Liver (tissue), 9 donors: Measurements from ENCODE around the gene AP5S1. TPM values are rescaled to one million over a fixed set of nuclear protein-coding genes. Genes with fewer than 3 reads are reported as not detected.
A peak's percentile ranks its signal among the peaks of the same experiment; 100 is the strongest.

Experiments used
- DNase-seq: peaks from one replicate; pipeline ENCODE4 v3.0.0-alpha.2; 2017; ENCODE audit warnings: low spot score
- H3K27ac ChIP-seq, 2 donors: one replicate each; pipeline ENCODE4 v1.7.0; 2013; ENCODE audit warnings: inconsistent platforms in 2 of 2, low read length in 2 of 2, control low read depth in 1 of 2, low read depth in 1 of 2, mild to moderate bottlenecking in 1 of 2
- H3K27me3 ChIP-seq, 4 donors: one replicate each; pipeline versions ENCODE4 v1.6.1 to v1.7.0; 2013; ENCODE audit warnings: low read length in 3 of 4, inconsistent platforms in 1 of 4, mild to moderate bottlenecking in 1 of 4, moderate library complexity in 1 of 4; ENCODE audit not compliant: control insufficient read depth in 4 of 4, insufficient read depth in 4 of 4
- H3K36me3 ChIP-seq, 4 donors: one replicate each; pipeline versions ENCODE4 v1.6.1 to v1.7.0; 2013; ENCODE audit warnings: low read length in 3 of 4, mild to moderate bottlenecking in 3 of 4, low read depth in 1 of 4, moderate library complexity in 1 of 4; ENCODE audit not compliant: control insufficient read depth in 4 of 4, insufficient read depth in 3 of 4
- H3K4me1 ChIP-seq, 4 donors: one replicate each; pipeline versions ENCODE4 v1.6.1 to v1.7.0; 2013; ENCODE audit warnings: low read length in 3 of 4, mild to moderate bottlenecking in 3 of 4, moderate library complexity in 1 of 4; ENCODE audit not compliant: control insufficient read depth in 4 of 4, insufficient read depth in 4 of 4
- H3K4me3 ChIP-seq, 3 donors: one replicate each; pipeline versions ENCODE4 v1.6.1 to v1.7.0; 2013; ENCODE audit warnings: low read length in 3 of 3, control low read depth in 1 of 3, low read depth in 1 of 3, mild to moderate bottlenecking in 1 of 3
- H3K9ac ChIP-seq, 2 donors: one replicate each; pipeline ENCODE4 v1.7.0; 2013; ENCODE audit warnings: low read length in 2 of 2, mild to moderate bottlenecking in 2 of 2, moderate library complexity in 2 of 2, control low read depth in 1 of 2, low read depth in 1 of 2
- H3K9me3 ChIP-seq, 4 donors: one replicate each; pipeline versions ENCODE4 v1.6.1 to v1.7.0; 2013; ENCODE audit warnings: low read length in 3 of 4; ENCODE audit not compliant: control insufficient read depth in 4 of 4
- EGR1 ChIP-seq, 2 donors: IDR thresholded peaks; 2 replicates each; pipeline ENCODE4 v1.6.1; 2016 to 2018; ENCODE audit warnings: antibody characterized with exemption in 2 of 2, low read depth in 2 of 2
- FOXA1 ChIP-seq: IDR thresholded peaks from 2 replicates; pipeline ENCODE4 v1.6.1; 2016; ENCODE audit warnings: antibody characterized with exemption
- FOXA2 ChIP-seq: IDR thresholded peaks from 2 replicates; pipeline ENCODE4 v1.6.1; 2016; ENCODE audit warnings: antibody characterized with exemption
- HNF4A ChIP-seq, 2 donors: conservative IDR thresholded peaks; 2 replicates each; pipeline ENCODE4 v1.6.1; 2016; ENCODE audit warnings: antibody characterized with exemption in 2 of 2, mild to moderate bottlenecking in 2 of 2
- HNF4G ChIP-seq: IDR thresholded peaks from 2 replicates; pipeline ENCODE4 v1.6.1; 2016; ENCODE audit warnings: antibody characterized with exemption
- JUND ChIP-seq, 2 donors: IDR thresholded peaks; 2 replicates each; pipeline ENCODE4 v1.6.1; 2016; ENCODE audit warnings: antibody characterized with exemption in 2 of 2
- NR2F2 ChIP-seq: IDR thresholded peaks from 2 replicates; pipeline ENCODE4 v1.6.1; 2016; ENCODE audit warnings: antibody characterized with exemption
- RXRA ChIP-seq, 2 donors: IDR thresholded peaks; 2 replicates each; pipeline ENCODE4 v1.6.1; 2017 to 2018; ENCODE audit warnings: antibody characterized with exemption in 2 of 2, mild to moderate bottlenecking in 1 of 2
- SP1 ChIP-seq: IDR thresholded peaks from 2 replicates; pipeline ENCODE4 v1.6.1; 2018; ENCODE audit warnings: antibody characterized with exemption, mild to moderate bottlenecking
- TAF1 ChIP-seq: conservative IDR thresholded peaks from 2 replicates; pipeline ENCODE4 v1.6.1; 2016; ENCODE audit warnings: antibody characterized with exemption, mild to moderate bottlenecking
- YY1 ChIP-seq: IDR thresholded peaks from 2 replicates; pipeline ENCODE4 v1.6.1; 2016; ENCODE audit warnings: antibody characterized with exemption, mild to moderate bottlenecking
- WGBS: extraction: QIAGEN DNeasy Blood & Tissue Kit; methylation state at CpG from one replicate; pipeline ENCODE4 v1.1.7; 2013; 5-methylcytosine and 5-hydroxymethylcytosine counted together
- polyA plus RNA-seq, 2 donors: library from polyadenylated mRNA; stranded (reverse) in 1 of 2; unstranded in 1 of 2; fragments of 200-250 nt in 1 of 2; fragments of >200 nt in 1 of 2; fragmentation: Nextera tagmentation in 1 of 2; extraction: Ambion mirVana in 1 of 2; gene quantifications; one replicate each; pipeline versions ENCODE4 v1.2.1 to v1.2.3, GENCODE V29; 2013 to 2015
- total RNA-seq, 2 donors: library from RNA; depleted of rRNA; stranded (reverse); fragments of >200 nt; gene quantifications; one replicate each; pipeline ENCODE4 v1.2.3, GENCODE V29; 2014
- TF ChIP-seq, protein P1 (sequence below): IDR thresholded peaks from 2 replicates; pipeline ENCODE4 v1.6.1; 2016; ENCODE audit warnings: antibody characterized with exemption
- TF ChIP-seq, protein P2 (sequence below): IDR thresholded peaks from 2 replicates; pipeline ENCODE4 v1.6.1; 2016; ENCODE audit warnings: antibody characterized with exemption
- TF ChIP-seq, protein P3 (sequence below): IDR thresholded peaks from 2 replicates; pipeline ENCODE4 v1.6.1; 2016; ENCODE audit warnings: antibody characterized with exemption, mild to moderate bottlenecking
- TF ChIP-seq, protein P4 (sequence below): IDR thresholded peaks from 2 replicates; pipeline ENCODE4 v1.6.1; 2016; ENCODE audit warnings: antibody characterized with exemption
- TF ChIP-seq, protein P5 (sequence below): fragments of 150-350 bp; IDR thresholded peaks from 2 replicates; pipeline ENCODE4 v1.5.1; 2017; ENCODE audit warnings: improper control_type of control experiment, low read depth, low read length; ENCODE audit not compliant: missing input control
- donor health status: healthy.
- donor health status: healthy.
- donor health status: healthy.
- donor health status: healthy.
- donor health status: healthy.

Gene AP5S1
- total and polyA plus RNA-seq, 4 donors: 9.1 to 14.5 (median 11.1) TPM

DNA sequence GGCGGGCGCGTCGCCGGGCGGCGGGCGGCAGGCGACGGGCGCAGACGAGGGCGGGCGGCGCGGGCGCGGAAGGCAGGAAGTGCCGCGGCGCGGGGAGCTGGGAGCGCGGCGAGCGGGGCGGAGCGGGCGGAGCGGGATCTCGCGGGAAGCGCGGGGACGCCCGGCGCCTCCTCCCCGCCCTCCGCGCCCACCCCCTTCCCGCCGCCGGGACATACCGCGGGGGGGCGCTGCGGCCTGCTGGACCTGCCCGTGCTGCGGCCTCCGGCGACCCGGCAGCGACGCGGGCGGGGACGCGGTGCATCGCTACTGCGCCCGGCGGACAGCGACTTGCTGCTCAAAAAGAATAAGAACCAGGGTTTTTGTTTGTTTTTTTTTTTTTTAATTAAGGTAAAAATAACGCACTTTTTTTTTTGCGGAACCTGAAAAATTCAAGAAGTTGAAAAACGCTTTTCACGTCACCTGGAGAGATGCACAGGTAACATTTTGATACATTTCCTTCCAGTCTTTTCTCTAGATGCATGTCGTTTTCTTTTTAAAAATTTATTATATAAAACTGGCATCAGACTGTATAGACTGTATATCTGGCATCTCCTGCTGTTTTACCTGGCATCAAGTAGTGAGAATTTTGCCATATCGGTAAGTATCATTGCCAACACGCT is 33.6 kb upstream of the AP5S1 start, which contains the start of gene CENPB (continued):
- TF ChIP-seq, protein P1, sequence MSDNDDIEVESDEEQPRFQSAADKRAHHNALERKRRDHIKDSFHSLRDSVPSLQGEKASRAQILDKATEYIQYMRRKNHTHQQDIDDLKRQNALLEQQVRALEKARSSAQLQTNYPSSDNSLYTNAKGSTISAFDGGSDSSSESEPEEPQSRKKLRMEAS: no peak
- no peak for TF ChIP-seq FOXA2
- no peak for TF ChIP-seq NR2F2

DNA sequence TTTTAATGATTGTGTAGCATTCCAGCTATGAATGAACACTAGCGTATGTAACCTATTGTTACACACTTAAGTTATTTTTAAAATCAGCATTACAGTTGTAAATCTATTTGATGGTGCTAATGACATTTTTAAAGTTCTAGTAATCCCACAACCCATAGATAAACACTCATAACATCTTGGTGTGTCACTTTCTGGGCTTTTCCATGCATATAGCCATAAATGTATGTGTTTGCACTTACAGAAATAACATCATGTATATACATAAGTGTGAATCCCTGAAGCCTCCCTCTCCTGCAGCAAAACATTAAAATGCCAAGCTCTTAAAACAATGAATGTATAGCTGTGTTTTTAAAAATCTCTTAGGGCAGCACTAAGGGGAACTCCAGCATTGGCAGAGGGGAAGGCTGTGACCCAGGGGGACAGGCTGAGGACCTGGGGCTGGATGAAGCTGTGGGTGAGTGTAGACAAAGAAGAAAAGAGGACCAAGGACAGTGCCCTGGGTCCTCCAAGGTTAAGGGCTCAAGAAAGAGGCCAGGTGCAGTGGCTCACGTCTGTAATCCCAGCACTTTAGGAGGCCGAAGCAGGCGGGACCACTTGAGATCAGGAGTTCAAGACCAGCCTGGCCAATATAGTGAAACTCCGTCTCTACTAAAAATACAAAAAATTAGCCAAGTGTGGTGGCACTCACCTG is 32.9 kb upstream of the AP5S1 start:
- TF ChIP-seq, protein P2, sequence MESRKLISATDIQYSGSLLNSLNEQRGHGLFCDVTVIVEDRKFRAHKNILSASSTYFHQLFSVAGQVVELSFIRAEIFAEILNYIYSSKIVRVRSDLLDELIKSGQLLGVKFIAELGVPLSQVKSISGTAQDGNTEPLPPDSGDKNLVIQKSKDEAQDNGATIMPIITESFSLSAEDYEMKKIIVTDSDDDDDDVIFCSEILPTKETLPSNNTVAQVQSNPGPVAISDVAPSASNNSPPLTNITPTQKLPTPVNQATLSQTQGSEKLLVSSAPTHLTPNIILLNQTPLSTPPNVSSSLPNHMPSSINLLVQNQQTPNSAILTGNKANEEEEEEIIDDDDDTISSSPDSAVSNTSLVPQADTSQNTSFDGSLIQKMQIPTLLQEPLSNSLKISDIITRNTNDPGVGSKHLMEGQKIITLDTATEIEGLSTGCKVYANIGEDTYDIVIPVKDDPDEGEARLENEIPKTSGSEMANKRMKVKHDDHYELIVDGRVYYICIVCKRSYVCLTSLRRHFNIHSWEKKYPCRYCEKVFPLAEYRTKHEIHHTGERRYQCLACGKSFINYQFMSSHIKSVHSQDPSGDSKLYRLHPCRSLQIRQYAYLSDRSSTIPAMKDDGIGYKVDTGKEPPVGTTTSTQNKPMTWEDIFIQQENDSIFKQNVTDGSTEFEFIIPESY: no peak
- TF ChIP-seq, protein P3, sequence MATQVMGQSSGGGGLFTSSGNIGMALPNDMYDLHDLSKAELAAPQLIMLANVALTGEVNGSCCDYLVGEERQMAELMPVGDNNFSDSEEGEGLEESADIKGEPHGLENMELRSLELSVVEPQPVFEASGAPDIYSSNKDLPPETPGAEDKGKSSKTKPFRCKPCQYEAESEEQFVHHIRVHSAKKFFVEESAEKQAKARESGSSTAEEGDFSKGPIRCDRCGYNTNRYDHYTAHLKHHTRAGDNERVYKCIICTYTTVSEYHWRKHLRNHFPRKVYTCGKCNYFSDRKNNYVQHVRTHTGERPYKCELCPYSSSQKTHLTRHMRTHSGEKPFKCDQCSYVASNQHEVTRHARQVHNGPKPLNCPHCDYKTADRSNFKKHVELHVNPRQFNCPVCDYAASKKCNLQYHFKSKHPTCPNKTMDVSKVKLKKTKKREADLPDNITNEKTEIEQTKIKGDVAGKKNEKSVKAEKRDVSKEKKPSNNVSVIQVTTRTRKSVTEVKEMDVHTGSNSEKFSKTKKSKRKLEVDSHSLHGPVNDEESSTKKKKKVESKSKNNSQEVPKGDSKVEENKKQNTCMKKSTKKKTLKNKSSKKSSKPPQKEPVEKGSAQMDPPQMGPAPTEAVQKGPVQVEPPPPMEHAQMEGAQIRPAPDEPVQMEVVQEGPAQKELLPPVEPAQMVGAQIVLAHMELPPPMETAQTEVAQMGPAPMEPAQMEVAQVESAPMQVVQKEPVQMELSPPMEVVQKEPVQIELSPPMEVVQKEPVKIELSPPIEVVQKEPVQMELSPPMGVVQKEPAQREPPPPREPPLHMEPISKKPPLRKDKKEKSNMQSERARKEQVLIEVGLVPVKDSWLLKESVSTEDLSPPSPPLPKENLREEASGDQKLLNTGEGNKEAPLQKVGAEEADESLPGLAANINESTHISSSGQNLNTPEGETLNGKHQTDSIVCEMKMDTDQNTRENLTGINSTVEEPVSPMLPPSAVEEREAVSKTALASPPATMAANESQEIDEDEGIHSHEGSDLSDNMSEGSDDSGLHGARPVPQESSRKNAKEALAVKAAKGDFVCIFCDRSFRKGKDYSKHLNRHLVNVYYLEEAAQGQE: no peak
- TF ChIP-seq HNF4G (no peak), EGR1 (IDR thresholded peaks at IDR 0.05; ENCODE audit: low read depth in 2 of 2) (no peak), TAF1 (no peak), SP1 (no peak), RXRA (IDR thresholded peaks at IDR 0.05) (no peak), FOXA2 (no peak), YY1 (no peak), JUND (IDR thresholded peaks at IDR 0.05) (no peak), FOXA1 (no peak), HNF4A (conservative IDR thresholded peaks at IDR 0.05) (no peak)
- TF ChIP-seq, protein P4, sequence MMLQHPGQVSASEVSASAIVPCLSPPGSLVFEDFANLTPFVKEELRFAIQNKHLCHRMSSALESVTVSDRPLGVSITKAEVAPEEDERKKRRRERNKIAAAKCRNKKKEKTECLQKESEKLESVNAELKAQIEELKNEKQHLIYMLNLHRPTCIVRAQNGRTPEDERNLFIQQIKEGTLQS: no peak
- TF ChIP-seq, protein P5, sequence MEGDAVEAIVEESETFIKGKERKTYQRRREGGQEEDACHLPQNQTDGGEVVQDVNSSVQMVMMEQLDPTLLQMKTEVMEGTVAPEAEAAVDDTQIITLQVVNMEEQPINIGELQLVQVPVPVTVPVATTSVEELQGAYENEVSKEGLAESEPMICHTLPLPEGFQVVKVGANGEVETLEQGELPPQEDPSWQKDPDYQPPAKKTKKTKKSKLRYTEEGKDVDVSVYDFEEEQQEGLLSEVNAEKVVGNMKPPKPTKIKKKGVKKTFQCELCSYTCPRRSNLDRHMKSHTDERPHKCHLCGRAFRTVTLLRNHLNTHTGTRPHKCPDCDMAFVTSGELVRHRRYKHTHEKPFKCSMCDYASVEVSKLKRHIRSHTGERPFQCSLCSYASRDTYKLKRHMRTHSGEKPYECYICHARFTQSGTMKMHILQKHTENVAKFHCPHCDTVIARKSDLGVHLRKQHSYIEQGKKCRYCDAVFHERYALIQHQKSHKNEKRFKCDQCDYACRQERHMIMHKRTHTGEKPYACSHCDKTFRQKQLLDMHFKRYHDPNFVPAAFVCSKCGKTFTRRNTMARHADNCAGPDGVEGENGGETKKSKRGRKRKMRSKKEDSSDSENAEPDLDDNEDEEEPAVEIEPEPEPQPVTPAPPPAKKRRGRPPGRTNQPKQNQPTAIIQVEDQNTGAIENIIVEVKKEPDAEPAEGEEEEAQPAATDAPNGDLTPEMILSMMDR: no peak
- Histone ChIP-seq H3K27me3 (no peaks in the 10 kb centered on the region), H3K27ac (no peak overlapping the region), H3K9me3 (no peaks in the 10 kb centered on the region), H3K4me1 (peaks cover 10 to 29% (median 19%) of the 10 kb centered on the region in 4 donors), H3K36me3 (peaks cover 0 to 5% (median 0%) of the 10 kb centered on the region in 4 donors), H3K9ac (peak overlapping the region in 1 of 2 donors; percentile 76), H3K4me3 (peak overlapping the region in 1 of 3 donors; percentile 31)
- 91% methylated on average over 5 of the region's 5 CpGs for WGBS
- no peak for DNase-seq
